Liver (tissue), 9 donors: Measurements from ENCODE around the gene RBKS. TPM values are rescaled to one million over a fixed set of nuclear protein-coding genes. Genes with fewer than 3 reads are reported as not detected.

Experiments
- DNase-seq: peaks from one replicate; pipeline ENCODE4 v3.0.0-alpha.2; 2017; ENCODE audit warnings: low spot score
- H3K27ac ChIP-seq, 2 donors: one replicate each; pipeline ENCODE4 v1.7.0; 2013; ENCODE audit warnings: inconsistent platforms in 2 of 2, low read length in 2 of 2, control low read depth in 1 of 2, low read depth in 1 of 2, mild to moderate bottlenecking in 1 of 2
- H3K27me3 ChIP-seq, 4 donors: one replicate each; pipeline versions ENCODE4 v1.6.1 to v1.7.0; 2013; ENCODE audit warnings: low read length in 3 of 4, inconsistent platforms in 1 of 4, mild to moderate bottlenecking in 1 of 4, moderate library complexity in 1 of 4; ENCODE audit not compliant: control insufficient read depth in 4 of 4, insufficient read depth in 4 of 4
- H3K36me3 ChIP-seq, 4 donors: one replicate each; pipeline versions ENCODE4 v1.6.1 to v1.7.0; 2013; ENCODE audit warnings: low read length in 3 of 4, mild to moderate bottlenecking in 3 of 4, low read depth in 1 of 4, moderate library complexity in 1 of 4; ENCODE audit not compliant: control insufficient read depth in 4 of 4, insufficient read depth in 3 of 4
- H3K4me1 ChIP-seq, 4 donors: one replicate each; pipeline versions ENCODE4 v1.6.1 to v1.7.0; 2013; ENCODE audit warnings: low read length in 3 of 4, mild to moderate bottlenecking in 3 of 4, moderate library complexity in 1 of 4; ENCODE audit not compliant: control insufficient read depth in 4 of 4, insufficient read depth in 4 of 4
- H3K4me3 ChIP-seq, 3 donors: one replicate each; pipeline versions ENCODE4 v1.6.1 to v1.7.0; 2013; ENCODE audit warnings: low read length in 3 of 3, control low read depth in 1 of 3, low read depth in 1 of 3, mild to moderate bottlenecking in 1 of 3
- H3K9ac ChIP-seq, 2 donors: one replicate each; pipeline ENCODE4 v1.7.0; 2013; ENCODE audit warnings: low read length in 2 of 2, mild to moderate bottlenecking in 2 of 2, moderate library complexity in 2 of 2, control low read depth in 1 of 2, low read depth in 1 of 2
- H3K9me3 ChIP-seq, 4 donors: one replicate each; pipeline versions ENCODE4 v1.6.1 to v1.7.0; 2013; ENCODE audit warnings: low read length in 3 of 4; ENCODE audit not compliant: control insufficient read depth in 4 of 4
- CTCF ChIP-seq: fragments of 150-350 bp; IDR thresholded peaks from 2 replicates; pipeline ENCODE4 v1.5.1; 2017; ENCODE audit warnings: improper control_type of control experiment, low read depth, low read length; ENCODE audit not compliant: missing input control
- EGR1 ChIP-seq, 2 donors: IDR thresholded peaks; 2 replicates each; pipeline ENCODE4 v1.6.1; 2016 to 2018; ENCODE audit warnings: antibody characterized with exemption in 2 of 2, low read depth in 2 of 2
- FOXA2 ChIP-seq: IDR thresholded peaks from 2 replicates; pipeline ENCODE4 v1.6.1; 2016; ENCODE audit warnings: antibody characterized with exemption
- GABPA ChIP-seq, 2 donors: IDR thresholded peaks in 1 of 2; conservative IDR thresholded peaks in 1 of 2; 2 replicates each; pipeline ENCODE4 v1.6.1; 2016; ENCODE audit warnings: antibody characterized with exemption in 2 of 2, mild to moderate bottlenecking in 1 of 2, moderate library complexity in 1 of 2
- HNF4A ChIP-seq, 2 donors: conservative IDR thresholded peaks; 2 replicates each; pipeline ENCODE4 v1.6.1; 2016; ENCODE audit warnings: antibody characterized with exemption in 2 of 2, mild to moderate bottlenecking in 2 of 2
- HNF4G ChIP-seq: IDR thresholded peaks from 2 replicates; pipeline ENCODE4 v1.6.1; 2016; ENCODE audit warnings: antibody characterized with exemption
- JUND ChIP-seq, 2 donors: IDR thresholded peaks; 2 replicates each; pipeline ENCODE4 v1.6.1; 2016; ENCODE audit warnings: antibody characterized with exemption in 2 of 2
- MAX ChIP-seq: IDR thresholded peaks from 2 replicates; pipeline ENCODE4 v1.6.1; 2016; ENCODE audit warnings: antibody characterized with exemption
- NR2F2 ChIP-seq: IDR thresholded peaks from 2 replicates; pipeline ENCODE4 v1.6.1; 2016; ENCODE audit warnings: antibody characterized with exemption
- REST ChIP-seq: IDR thresholded peaks from 2 replicates; pipeline ENCODE4 v1.6.1; 2016; ENCODE audit warnings: antibody characterized with exemption, mild to moderate bottlenecking
- RXRA ChIP-seq, 2 donors: IDR thresholded peaks; 2 replicates each; pipeline ENCODE4 v1.6.1; 2017 to 2018; ENCODE audit warnings: antibody characterized with exemption in 2 of 2, mild to moderate bottlenecking in 1 of 2
- SP1 ChIP-seq: IDR thresholded peaks from 2 replicates; pipeline ENCODE4 v1.6.1; 2018; ENCODE audit warnings: antibody characterized with exemption, mild to moderate bottlenecking
- TAF1 ChIP-seq: conservative IDR thresholded peaks from 2 replicates; pipeline ENCODE4 v1.6.1; 2016; ENCODE audit warnings: antibody characterized with exemption, mild to moderate bottlenecking
- YY1 ChIP-seq: IDR thresholded peaks from 2 replicates; pipeline ENCODE4 v1.6.1; 2016; ENCODE audit warnings: antibody characterized with exemption, mild to moderate bottlenecking
- ZBTB33 ChIP-seq: IDR thresholded peaks from 2 replicates; pipeline ENCODE4 v1.6.1; 2016; ENCODE audit warnings: antibody characterized with exemption
- WGBS: extraction: QIAGEN DNeasy Blood & Tissue Kit; methylation state at CpG from one replicate; pipeline ENCODE4 v1.1.7; 2013; 5-methylcytosine and 5-hydroxymethylcytosine counted together
- polyA plus RNA-seq, 2 donors: library from polyadenylated mRNA; stranded (reverse) in 1 of 2; unstranded in 1 of 2; fragments of 200-250 nt in 1 of 2; fragments of >200 nt in 1 of 2; fragmentation: Nextera tagmentation in 1 of 2; extraction: Ambion mirVana in 1 of 2; gene quantifications; one replicate each; pipeline versions ENCODE4 v1.2.1 to v1.2.3, GENCODE V29; 2013 to 2015
- total RNA-seq, 2 donors: library from RNA; depleted of rRNA; stranded (reverse); fragments of >200 nt; gene quantifications; one replicate each; pipeline ENCODE4 v1.2.3, GENCODE V29; 2014
- donor health status: healthy.
- donor health status: healthy.
- donor health status: healthy.
- donor health status: healthy.
- donor health status: healthy.

The RBKS gene
- total and polyA plus RNA-seq, 4 donors = 6.3 to 18.8 (median 15.2) TPM

- H3K4me1 ChIP-seq = peaks cover 13 to 24% (median 24%) of the 10 kb centered on the region in 4 donors
- H3K9ac ChIP-seq = peak overlapping the region; percentile 49 to 94
- no peaks in the 10 kb centered on the region for H3K36me3 ChIP-seq
- DNase-seq = no peak
- H3K27me3 ChIP-seq = no peaks in the 10 kb centered on the region
- H3K27ac ChIP-seq = peak overlapping the region; percentile 92 to 100
- 64% methylated on average over 13 of the region's 13 CpGs for WGBS
- peak overlapping the region in 1 of 3 donors; percentile 5 for H3K4me3 ChIP-seq
- H3K9me3 ChIP-seq = no peaks in the 10 kb centered on the region
- TF ChIP-seq REST (peak; percentile 75), FOXA2 (peak; percentile 42), JUND (IDR thresholded peaks at IDR 0.05) (peak; percentile 61 to 73), ZBTB33 (peak; percentile 17), NR2F2 (no peak), GABPA (IDR thresholded peaks at IDR 0.05 in 1 of 2, conservative IDR thresholded peaks at IDR 0.05 in 1 of 2) (no peak), HNF4G (peak; percentile 73), YY1 (peak; percentile 47), RXRA (IDR thresholded peaks at IDR 0.05) (peak; percentile 84 to 87), SP1 (peak; percentile 89), MAX (peak; percentile 39), TAF1 (no peak), HNF4A (conservative IDR thresholded peaks at IDR 0.05) (peak; percentile 95 to 96)
These were observed 151.7 kb downstream of the RBKS start for GRCh38 chr2:27738349-27739057.

- DNase-seq = no peak
- Histone ChIP-seq H3K4me1 (peaks cover 13 to 24% (median 24%) of the 10 kb centered on the region in 4 donors), H3K27me3 (no peaks in the 10 kb centered on the region), H3K27ac (peak overlapping the region; percentile 92 to 100), H3K4me3 (peak overlapping the region in 1 of 3 donors; percentile 5), H3K36me3 (no peaks in the 10 kb centered on the region), H3K9me3 (no peaks in the 10 kb centered on the region), H3K9ac (peak overlapping the region; percentile 49 to 94)
- WGBS = 39% methylated on average over 7 of the region's 7 CpGs
- TF ChIP-seq NR2F2 (peak; percentile 91), JUND (IDR thresholded peaks at IDR 0.05) (peak; percentile 66 to 74), REST (no peak), ZBTB33 (no peak), SP1 (peak; percentile 83), EGR1 (IDR thresholded peaks at IDR 0.05; ENCODE audit: low read depth in 2 of 2) (peak in 1 of 2 donors; percentile 55), HNF4A (conservative IDR thresholded peaks at IDR 0.05) (peak; percentile 76 to 78), CTCF (peak; percentile 8)
These were observed 152.4 kb downstream of the RBKS start for GRCh38 chr2:27737676-27738348.
